NCI-H1930 (cell line): ENCODE data around the gene VWA3A.
"Not testable (repeated sequence)": the region's sequence is repeated elsewhere in the genome, so short reads cannot be mapped to it uniquely, and the experiment has no call there.

Experiments used
- DNase-seq, 2 experiments: peaks; one replicate each; lab custom pipeline; 2025; lab: John Stamatoyannopoulos, UW

The VWA3A gene

GRCh38 chr16:22183335-22183734 lies 91.0 kb downstream of the VWA3A start:
- no peak for DNase-seq

GRCh38 chr16:22183901-22184614 lies 91.7 kb downstream of the VWA3A start:
- DNase-seq: no peak

GRCh38 chr16:22184615-22184968 lies 92.3 kb downstream of the VWA3A start:
- no peak for DNase-seq

GRCh38 chr16:22186517-22186916 lies 94.2 kb downstream of the VWA3A start:
- DNase-seq: no peak

- no peak for DNase-seq
Measured at GRCh38 chr16:22188267-22188594, 95.9 kb downstream of the VWA3A start.

GRCh38 chr16:22188595-22189442 lies 96.5 kb downstream of the VWA3A start:
- peak; percentile 43 to 55 for DNase-seq

- DNase-seq: no peak
Measured at GRCh38 chr16:22189473-22190080, 97.2 kb downstream of the VWA3A start.

- peak in 1 of 2 experiments; percentile 100 for DNase-seq
Measured at GRCh38 chr16:22190081-22190775, 97.9 kb downstream of the VWA3A start.

GRCh38 chr16:22190776-22191531 lies 98.6 kb downstream of the VWA3A start:
- peak; percentile 91 to 99 for DNase-seq

- no peak for DNase-seq
Measured at GRCh38 chr16:22191532-22192260, 99.4 kb downstream of the VWA3A start.

GRCh38 chr16:22192261-22193062 lies 100.1 kb downstream of the VWA3A start:
- no peak for DNase-seq

GRCh38 chr16:22193063-22193411 lies 100.7 kb downstream of the VWA3A start:
- no peak for DNase-seq

- no peak for DNase-seq
Measured at GRCh38 chr16:22194707-22195444, 102.5 kb downstream of the VWA3A start.

GRCh38 chr16:22195445-22195694 lies 103.0 kb downstream of the VWA3A start:
- no peak for DNase-seq

GRCh38 chr16:22195695-22196558 lies 103.6 kb downstream of the VWA3A start:
- peak; percentile 79 to 90 for DNase-seq

- not testable (repeated sequence) for DNase-seq
Measured at GRCh38 chr16:22196559-22197168, 104.3 kb downstream of the VWA3A start.

- DNase-seq: no peak
Measured at GRCh38 chr16:22198547-22199293, 106.4 kb downstream of the VWA3A start.

- DNase-seq: no peak
Measured at GRCh38 chr16:22202261-22202637, 109.9 kb downstream of the VWA3A start.
